Effector memory CD4-positive, alpha-beta T cell (primary cell): ENCODE results near the gene NRXN2.
A peak's percentile ranks its signal among the peaks of the same experiment; 100 is the strongest.

Experiments used
- DNase-seq, 3 donors: peaks; one replicate each; pipeline ENCODE4 v3.0.0-alpha.2; 2020
- H3K27ac ChIP-seq: 2 replicates; pipeline ENCODE4 v1.7.0; 2013; ENCODE audit warnings: mild to moderate bottlenecking, low read length, moderate library complexity; ENCODE audit not compliant: insufficient read depth, poor library complexity, severe bottlenecking
- H3K27me3 ChIP-seq: replicated peaks from 2 replicates; pipeline ENCODE4 v1.7.0; 2013; ENCODE audit warnings: mild to moderate bottlenecking, low read length; ENCODE audit not compliant: insufficient read depth, control insufficient read depth, poor library complexity, severe bottlenecking
- H3K36me3 ChIP-seq: 2 replicates; pipeline ENCODE4 v1.7.0; 2013; ENCODE audit warnings: mild to moderate bottlenecking, low read length, moderate library complexity; ENCODE audit not compliant: control insufficient read depth, insufficient read depth
- H3K4me1 ChIP-seq: 2 replicates; pipeline ENCODE4 v1.7.0; 2013; ENCODE audit warnings: low read length, mild to moderate bottlenecking; ENCODE audit not compliant: control insufficient read depth, insufficient read depth, poor library complexity, severe bottlenecking
- H3K4me3 ChIP-seq: 2 replicates; pipeline ENCODE4 v1.7.0; 2013; ENCODE audit warnings: low read length, low read depth, mild to moderate bottlenecking; ENCODE audit not compliant: insufficient read depth, poor library complexity, severe bottlenecking
- H3K9me3 ChIP-seq: 2 replicates; pipeline ENCODE4 v1.7.0; 2013; ENCODE audit warnings: mild to moderate bottlenecking, low read length, moderate library complexity; ENCODE audit not compliant: control insufficient read depth

The NRXN2 gene

GRCh38 chr11:64752175-64752970 lies 29.4 kb upstream of the NRXN2 start:
- Histone ChIP-seq H3K27ac (no peak overlapping the region), H3K36me3 (peaks cover 6% of the 10 kb centered on the region), H3K4me3 (no peak overlapping the region), H3K4me1 (no peaks in the 10 kb centered on the region), H3K27me3 (no peaks in the 10 kb centered on the region), H3K9me3 (no peaks in the 10 kb centered on the region)
- DNase-seq: no peak

DNA sequence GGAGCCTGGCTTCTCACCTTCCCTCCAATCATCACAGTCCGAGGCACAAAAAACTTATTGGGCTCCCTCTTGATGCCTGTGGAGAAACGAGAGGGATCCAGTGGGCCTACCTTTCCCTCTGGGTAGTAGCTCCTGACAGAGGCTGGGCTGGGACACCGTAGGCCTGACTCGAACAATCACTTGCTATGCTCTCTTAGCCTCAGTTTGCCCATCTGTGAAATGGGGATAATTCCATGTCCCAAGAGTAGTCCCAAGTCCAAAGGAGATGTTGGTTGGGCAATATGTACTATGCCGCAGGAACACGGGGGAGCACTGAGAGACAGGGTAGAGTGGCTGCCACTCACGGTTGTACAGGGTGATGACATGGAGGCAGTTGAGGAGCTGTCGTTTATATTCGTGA lies 28.6 kb upstream of the NRXN2 start:
- Histone ChIP-seq H3K4me1 (no peaks in the 10 kb centered on the region), H3K9me3 (no peaks in the 10 kb centered on the region), H3K27ac (no peak overlapping the region), H3K36me3 (peaks cover 6% of the 10 kb centered on the region), H3K27me3 (no peaks in the 10 kb centered on the region), H3K4me3 (no peak overlapping the region)
- no peak for DNase-seq

DNA sequence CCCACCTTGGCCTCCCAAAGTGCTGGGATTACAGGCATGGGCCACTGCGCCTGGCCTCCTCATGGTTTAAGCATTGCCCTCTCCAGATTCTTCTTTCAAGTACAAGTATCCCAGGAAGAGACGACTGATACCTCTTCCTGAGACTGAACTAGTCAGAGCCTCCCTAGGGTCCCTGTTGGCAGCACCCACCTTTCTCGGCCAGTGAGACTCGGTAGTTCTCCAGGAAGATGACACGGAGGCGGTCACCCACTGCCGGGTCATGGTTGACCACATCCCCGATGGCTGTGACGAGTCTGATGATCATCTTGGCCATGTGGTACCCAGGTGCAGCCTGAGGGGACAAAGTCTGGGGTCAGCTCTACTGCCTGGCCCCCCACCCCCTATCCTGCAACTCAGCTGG lies 28.1 kb upstream of the NRXN2 start:
- Histone ChIP-seq H3K36me3 (peaks cover 6% of the 10 kb centered on the region), H3K4me3 (no peak overlapping the region), H3K9me3 (no peaks in the 10 kb centered on the region), H3K27me3 (no peaks in the 10 kb centered on the region), H3K27ac (no peak overlapping the region), H3K4me1 (peaks cover 4% of the 10 kb centered on the region)
- no peak for DNase-seq

DNA sequence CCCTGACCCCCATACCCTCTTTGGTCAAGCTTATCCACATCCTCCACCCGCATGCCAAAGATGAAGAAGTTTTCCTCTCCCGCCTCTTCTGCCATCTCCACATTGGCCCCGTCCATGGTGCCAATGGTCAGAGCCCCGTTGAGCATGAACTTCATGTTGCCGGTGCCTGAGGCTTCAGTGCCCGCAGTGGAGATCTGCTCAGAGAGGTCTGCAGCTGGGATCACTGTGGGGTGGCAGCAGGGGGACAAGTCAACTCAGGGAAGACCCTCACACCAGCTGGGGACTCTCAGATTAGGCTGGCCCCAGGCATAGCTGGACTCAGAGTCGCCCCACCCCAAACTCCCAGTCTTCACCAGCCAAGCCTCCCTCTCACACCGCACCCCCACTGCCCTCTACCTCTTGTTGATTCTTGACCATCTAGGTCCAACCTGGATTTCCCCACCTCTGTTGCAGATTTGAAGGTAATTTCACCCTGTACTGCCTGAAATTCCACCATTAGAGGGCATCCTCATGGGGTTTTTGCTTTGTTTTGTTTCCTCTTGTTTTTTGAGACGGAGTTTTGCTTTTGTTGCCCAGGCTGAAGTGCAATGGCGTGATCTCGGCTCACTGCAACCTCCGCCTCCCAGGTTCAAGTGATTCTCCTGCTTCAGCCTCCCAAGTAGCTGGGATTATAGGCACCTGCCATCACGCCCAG lies 27.5 kb upstream of the NRXN2 start:
- Histone ChIP-seq H3K4me3 (no peak overlapping the region), H3K9me3 (no peaks in the 10 kb centered on the region), H3K36me3 (peaks cover 6% of the 10 kb centered on the region), H3K27ac (no peak overlapping the region), H3K27me3 (no peaks in the 10 kb centered on the region), H3K4me1 (peaks cover 9% of the 10 kb centered on the region)
- no peak for DNase-seq

GRCh38 chr11:64747961-64748665 lies 25.1 kb upstream of the NRXN2 start:
- peaks cover 3% of the 10 kb centered on the region for H3K36me3 ChIP-seq
- no peak overlapping the region for H3K4me3 ChIP-seq
- peaks cover 13% of the 10 kb centered on the region for H3K4me1 ChIP-seq
- H3K9me3 ChIP-seq: no peaks in the 10 kb centered on the region
- no peak overlapping the region for H3K27ac ChIP-seq
- no peak for DNase-seq
- no peaks in the 10 kb centered on the region for H3K27me3 ChIP-seq

DNA sequence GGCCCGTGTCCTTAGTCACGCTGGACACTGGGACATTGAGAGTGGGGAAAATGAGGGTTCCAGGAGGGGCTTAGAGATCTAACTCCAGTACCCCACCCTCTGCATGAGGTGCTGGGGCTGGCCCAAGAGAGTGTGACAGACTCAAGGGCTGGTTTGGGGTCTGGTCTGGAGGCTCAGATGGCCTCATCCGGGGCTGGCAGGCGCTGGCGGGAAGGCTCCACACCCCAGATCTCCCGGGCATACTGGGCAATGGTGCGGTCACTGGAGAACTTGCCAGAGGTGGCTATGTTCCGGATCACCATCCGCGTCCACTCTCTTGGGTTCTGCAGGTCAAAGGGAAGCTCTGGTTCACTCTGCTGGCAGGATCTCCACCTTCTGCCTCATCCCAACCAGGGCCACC lies 23.5 kb upstream of the NRXN2 start:
- H3K4me3 ChIP-seq: no peak overlapping the region
- DNase-seq: no peak
- H3K27me3 ChIP-seq: no peaks in the 10 kb centered on the region
- H3K36me3 ChIP-seq: peaks cover 4% of the 10 kb centered on the region
- H3K4me1 ChIP-seq: peaks cover 24% of the 10 kb centered on the region
- H3K9me3 ChIP-seq: no peaks in the 10 kb centered on the region
- peak overlapping the region; percentile 98 for H3K27ac ChIP-seq

DNA sequence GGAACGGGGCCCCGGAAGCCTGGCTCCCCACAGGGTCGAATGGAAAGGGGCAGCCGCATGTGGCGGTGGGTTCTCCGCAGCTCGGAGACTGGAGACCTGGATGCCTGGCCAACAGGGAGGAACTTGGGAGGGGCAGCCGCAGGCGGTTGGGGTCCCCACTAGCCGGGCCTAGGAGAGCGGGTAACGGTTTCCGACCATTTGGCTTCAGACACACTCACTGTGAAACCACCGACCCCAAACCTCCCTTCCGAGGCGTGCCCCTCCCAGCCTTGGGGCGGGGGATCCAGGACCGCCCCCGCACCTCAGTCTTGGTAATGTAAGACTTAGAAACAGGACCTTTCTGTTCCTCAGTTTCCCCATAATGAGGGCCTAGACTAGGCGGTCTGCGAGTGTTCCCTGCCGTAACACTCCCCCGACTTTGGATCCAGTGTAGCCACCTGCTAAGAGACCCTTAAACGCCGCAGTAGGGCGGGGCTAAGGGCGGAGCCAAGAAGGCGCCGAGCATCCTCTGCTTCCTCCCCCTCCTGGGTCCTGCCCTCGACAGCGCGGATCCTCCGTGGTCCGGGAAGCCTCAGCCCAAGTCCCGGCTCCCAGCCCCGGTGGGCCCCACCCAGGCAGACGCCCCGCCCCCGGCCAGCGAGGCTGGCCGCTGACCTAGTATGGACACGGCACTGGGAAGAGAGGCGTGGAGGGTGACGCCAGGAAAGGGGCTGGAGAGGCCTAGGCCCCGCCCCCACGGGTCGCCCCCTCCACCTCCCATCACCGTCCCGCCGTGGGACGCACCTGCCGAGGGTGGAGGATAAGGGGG lies 22.7 kb upstream of the NRXN2 start:
- DNase-seq: peak; percentile 68 to 75 (median 73)
- no peaks in the 10 kb centered on the region for H3K9me3 ChIP-seq
- peaks cover 25% of the 10 kb centered on the region for H3K4me1 ChIP-seq
- no peaks in the 10 kb centered on the region for H3K27me3 ChIP-seq
- peak overlapping the region; percentile 98 for H3K27ac ChIP-seq
- H3K36me3 ChIP-seq: peaks cover 12% of the 10 kb centered on the region
- H3K4me3 ChIP-seq: peak overlapping the region; percentile 76

- Histone ChIP-seq H3K27me3 (no peaks in the 10 kb centered on the region), H3K36me3 (peaks cover 18% of the 10 kb centered on the region), H3K4me3 (peak overlapping the region; percentile 76), H3K9me3 (no peaks in the 10 kb centered on the region), H3K27ac (peak overlapping the region; percentile 98), H3K4me1 (peaks cover 25% of the 10 kb centered on the region)
- DNase-seq: peak; percentile 71 to 79 (median 72)
Measured at GRCh38 chr11:64745189-64745520, 22.2 kb upstream of the NRXN2 start.

GRCh38 chr11:64744544-64745188 lies 21.7 kb upstream of the NRXN2 start:
- Histone ChIP-seq H3K27ac (peak overlapping the region; percentile 98), H3K4me1 (peaks cover 25% of the 10 kb centered on the region), H3K27me3 (no peaks in the 10 kb centered on the region), H3K4me3 (peak overlapping the region; percentile 76), H3K9me3 (no peaks in the 10 kb centered on the region), H3K36me3 (peaks cover 23% of the 10 kb centered on the region)
- DNase-seq: peak in 2 of 3 donors; percentile 36 to 37
